Measurements from ENCODE around the gene CHID1. TPM values are rescaled to one million over a fixed set of nuclear protein-coding genes. Genes with fewer than 3 reads are reported as not detected.

The CHID1 gene
- total and polyA plus RNA-seq, 2 of the 4 experiments (the other 2 are of a cell fraction): 34.2 to 121 TPM

GRCh38 chr11:889687-890475, 20.7 kb downstream of the CHID1 start:
- Histone ChIP-seq H3K9me1 (ENCODE audit: insufficient read depth, low read length) (no peaks in the 10 kb centered on the region), H4K8ac (ENCODE audit: low read depth in 2 of 2, low read length in 2 of 2) (no peak overlapping the region), H2BK15ac (ENCODE audit: low read depth, low read length) (no peak overlapping the region), H3K9ac (ENCODE audit: low read depth, low read length) (no peak overlapping the region), H3K4ac (ENCODE audit: low read depth, low read length) (no peak overlapping the region), H2AK5ac (ENCODE audit: low read depth, low read length) (no peak overlapping the region), H3K27ac (ENCODE audit: insufficient read depth, low read length) (no peak overlapping the region), H4K91ac (ENCODE audit: insufficient read depth, low read depth, low read length) (no peak overlapping the region), H4K5ac (ENCODE audit: low read depth, low read length) (no peak overlapping the region), H4K20me1 (ENCODE audit: insufficient read depth, low read length) (no peaks in the 10 kb centered on the region; the same call in 1 of the 2 replicates), H2AFZ (replicated peaks; ENCODE audit: low read length, poor library complexity) (no peak overlapping the region), H3K56ac (ENCODE audit: extremely low read depth, insufficient read depth, low read length) (no peak overlapping the region), H3K27me3 (ENCODE audit: control insufficient read depth, insufficient read depth, low read length) (no peaks in the 10 kb centered on the region), H3K36me3 (ENCODE audit: control insufficient read depth, insufficient read depth, low read length) (peaks cover 23% of the 10 kb centered on the region), H2BK20ac (ENCODE audit: low read depth, low read length) (no peak overlapping the region), H3K79me1 (ENCODE audit: low read depth in 1 of 2, low read length in 2 of 2) (no peaks in the 10 kb centered on the region), H3K14ac (replicated peaks; ENCODE audit: low read depth, low read length) (no peak overlapping the region), H2BK5ac (ENCODE audit: low read depth, low read length, poor library complexity, severe bottlenecking) (no peak overlapping the region), H3K4me1 (ENCODE audit: control insufficient read depth, insufficient read depth, low read length) (peaks cover 2% of the 10 kb centered on the region; the same call in 1 of the 2 replicates), H2AK9ac (replicated peaks; ENCODE audit: low read depth, low read length, poor library complexity) (no peak overlapping the region), H3K18ac (ENCODE audit: low read depth, low read length) (no peak overlapping the region), H3K4me2 (ENCODE audit: low read depth, low read length) (no peak overlapping the region), H3K4me3 (ENCODE audit: insufficient read depth, low read depth, low read length) (no peak overlapping the region), H3K23ac (ENCODE audit: low read depth, low read length) (no peak overlapping the region), H2BK120ac (ENCODE audit: low read depth, low read length) (no peak overlapping the region), H3K9me3 (ENCODE audit: control insufficient read depth, insufficient read depth, low read length) (no peaks in the 10 kb centered on the region)
- in situ Hi-C loops (cut with MboI; ENCODE audit: low sequenced_read_pairs): no loop called here
- intact Hi-C loops (cut with micrococcal nuclease): no loop called here
- WGBS, 2 experiments (ENCODE audit: extremely low coverage in 2 of 2, insufficient read length in 1 of 2): 90% methylated on average over 22 of the region's 32 CpGs; no CpG with 5 or more reads in 1 of the 2 experiments
- BruUV-seq (replicated peaks): no TSS peak
- ChIA-PET POLR2A (ENCODE audit: unreplicated experiment) (no interaction called here), CTCF (no interaction called here)
- no peak for TF ChIP-seq RCOR1 (IDR thresholded peaks at IDR 0.05; ENCODE audit: insufficient replicate concordance, low read length)
- no peak for TF ChIP-seq CEBPB (IDR thresholded peaks at IDR 0.05; ENCODE audit: low read depth, low read length)
- TF ChIP-seq FOS (IDR thresholded peaks at IDR 0.05; ENCODE audit: low read depth, low read length): no peak
- TF ChIP-seq CTCF (conservative IDR thresholded peaks at IDR 0.05; ENCODE audit: low read depth, low read length): no peak
- TF ChIP-seq BHLHE40 (IDR thresholded peaks at IDR 0.05; ENCODE audit: low read depth, low read length): no peak
- no peak for TF ChIP-seq CHD1 (IDR thresholded peaks at IDR 0.05; ENCODE audit: low read depth, low read length)
- TF ChIP-seq MAFK (IDR thresholded peaks at IDR 0.05; ENCODE audit: low read depth, low read length): no peak
- no peak for TF ChIP-seq RFX5 (IDR thresholded peaks at IDR 0.05; ENCODE audit: low read depth, low read length)
- TF ChIP-seq POLR2A (IDR thresholded peaks at IDR 0.05; ENCODE audit: low read depth, low read length): no peak
- TF ChIP-seq SMC3 (IDR thresholded peaks at IDR 0.05; ENCODE audit: low read depth, low read length): no peak
- TF ChIP-seq MAZ (IDR thresholded peaks at IDR 0.05; ENCODE audit: borderline replicate concordance, low read depth, low read length): no peak
- TF ChIP-seq NFE2L2 (IDR thresholded peaks at IDR 0.05; ENCODE audit: low read depth, low read length): no peak
- TF ChIP-seq USF2 (IDR thresholded peaks at IDR 0.05; ENCODE audit: low read depth, low read length): no peak
- no peak for TF ChIP-seq RAD21 (IDR thresholded peaks at IDR 0.05; ENCODE audit: low read length)
- no peak for TF ChIP-seq ELK1 (IDR thresholded peaks at IDR 0.05; ENCODE audit: borderline replicate concordance, low read depth, low read length)
- TF ChIP-seq MXI1 (IDR thresholded peaks at IDR 0.05; ENCODE audit: borderline replicate concordance, low read depth, low read length): no peak
- ATAC-seq (ENCODE audit: low read depth) (no peak), DNase-seq (no peak)
- dilution Hi-C loops (cut with HindIII; ENCODE audit: low sequenced_read_pairs, unreplicated experiment): no loop called here
